K562 (cell line): ENCODE measurements around the gene TMEM139. TPM values are rescaled to one million over a fixed set of nuclear protein-coding genes. Genes with fewer than 3 reads are reported as not detected.
A peak's percentile ranks its signal among the peaks of the same experiment; 100 is the strongest.

ENCODE experiments used
- DEAF1 ChIP-seq: fragments of 450-650 bp; formaldehyde crosslinking; IDR thresholded peaks from 2 replicates; pipeline ENCODE4 v1.4.0; 2020; ENCODE audit warnings: mild to moderate bottlenecking, moderate library complexity
- E2F8 ChIP-seq: fragments of 450-650 bp; IDR thresholded peaks from 2 replicates; pipeline ENCODE4 v1.7.1; 2018; ENCODE audit warnings: mild to moderate bottlenecking, low read depth; ENCODE audit not compliant: partially characterized antibody
- HDGF ChIP-seq: fragments of 450-650 bp; IDR thresholded peaks from 2 replicates; pipeline ENCODE4 v1.6.1; 2016
- PML ChIP-seq: IDR thresholded peaks from 2 replicates; pipeline ENCODE4 v1.6.1; 2012; ENCODE audit warnings: low read length, inconsistent platforms
- RAD21 ChIP-seq, 2 experiments: fragments of 250-450 bp in 1 of 2; fragments of 450-650 bp in 1 of 2; sonication (Bioruptor Pico) in 1 of 2; formaldehyde crosslinking in 1 of 2; IDR thresholded peaks in 1 of 2; conservative IDR thresholded peaks in 1 of 2; 2 replicates each; pipeline versions ENCODE4 v1.4.0 to v1.8.0; 2020 to 2022; ENCODE audit warnings: mild to moderate bottlenecking in 2 of 2, moderate library complexity in 1 of 2
- REST ChIP-seq, 2 experiments: fragments of 450-650 bp; formaldehyde crosslinking in 1 of 2; IDR thresholded peaks; 2 replicates each; pipeline versions ENCODE4 v1.4.0 to v1.6.1; 2014 to 2020; ENCODE audit warnings: mild to moderate bottlenecking in 2 of 2, borderline replicate concordance in 1 of 2, low read depth in 1 of 2
- SMC3 ChIP-seq: conservative IDR thresholded peaks from 2 replicates; pipeline ENCODE4 v1.6.1; 2011; ENCODE audit warnings: low read depth, low read length, improper control_type of control experiment; ENCODE audit not compliant: insufficient read depth
- SOX6 ChIP-seq: fragments of 450-650 bp; IDR thresholded peaks from 2 replicates; pipeline ENCODE4 v1.6.1; 2014; ENCODE audit warnings: mild to moderate bottlenecking
- STAT5A ChIP-seq: IDR thresholded peaks from 2 replicates; pipeline ENCODE4 v1.6.1; 2012; ENCODE audit warnings: low read length, inconsistent platforms, borderline replicate concordance
- TBP ChIP-seq: optimal IDR thresholded peaks from 2 replicates; pipeline ENCODE3; 2011; ENCODE audit warnings: low read depth, low read length, improper control_type of control experiment
- TEAD1 ChIP-seq, 2 experiments: fragments of 450-650 bp in 1 of 2; sonication (generic) in 1 of 2; formaldehyde crosslinking; IDR thresholded peaks; 2 replicates each; pipeline versions ENCODE4 v1.4.0 to v1.8.0; 2020 to 2022; ENCODE audit warnings: mild to moderate bottlenecking in 2 of 2, missing genetic modification reagents in 1 of 2
- TEAD4 ChIP-seq, 2 experiments: sonication (generic) in 1 of 2; formaldehyde crosslinking in 1 of 2; IDR thresholded peaks; 2 replicates each; pipeline versions ENCODE4 v1.6.1 to v1.8.0; 2012 to 2022; ENCODE audit warnings: borderline replicate concordance in 1 of 2, inconsistent platforms in 1 of 2, low read length in 1 of 2, mild to moderate bottlenecking in 1 of 2, missing genetic modification reagents in 1 of 2
- ZNF184 ChIP-seq: sonication (generic); formaldehyde crosslinking; IDR thresholded peaks from 2 replicates; pipeline ENCODE4 v1.5.0; 2020; ENCODE audit warnings: missing genetic modification reagents
- polyA plus RNA-seq, 8 experiments: library from polyadenylated mRNA; depleted of rRNA in 4 of 8; stranded (reverse) in 5 of 8; unstranded in 3 of 8; fragments of >200 nt; fragmentation: Nextera tagmentation in 2 of 8; fragmentation: Illumina TruSeq in 1 of 8; extraction: Ambion mirVana in 2 of 8; extraction: Trizol in 1 of 8; gene quantifications; 2 replicates each; pipeline versions ENCODE4 v1.2.1 to v1.2.3, GENCODE V29; 2011 to 2014; ENCODE audit warnings: inconsistent platforms in 1 of 8, missing spikeins in 1 of 8
- total RNA-seq, 7 experiments: library from RNA; depleted of rRNA in 6 of 7; stranded (reverse); fragments of >200 nt in 6 of 7; fragmentation: Illumina TruSeq in 2 of 7; extraction: Trizol in 2 of 7; gene quantifications; 2 replicates each; pipeline versions ENCODE4 v1.2.1 to v1.2.3, GENCODE V29; 2011 to 2021; ENCODE audit warnings: low replicate concordance in 1 of 7

TMEM139 gene
- total and polyA plus RNA-seq, 9 of the 15 experiments (the other 6 are each of a cell fraction or from before 2014, with no cell fraction given), result 0.27 to 1.8 (median 0.79) TPM

GRCh38 chr7:143240291-143241168 is 44.2 kb upstream of the TMEM139 start (continued):
- TF ChIP-seq REST (IDR thresholded peaks at IDR 0.05; ENCODE audit: borderline replicate concordance) (peak; percentile 94), REST (CRISPR knock-in tag; IDR thresholded peaks at IDR 0.05; ENCODE audit: low read depth) (no peak), TEAD1 (CRISPR knock-in tag; IDR thresholded peaks at IDR 0.05) (0 out of 4 replicates have a peak, but pooled peaks of 1 of the 2 experiments have one; percentile 31), HDGF (no peak), SMC3 (peak; percentile 93), ZNF184 (no peak), TBP (no peak), PML (no peak), SOX6 (no peak), DEAF1 (CRISPR knock-in tag) (peak; percentile 96), RAD21 (CRISPR knock-in tag; conservative IDR thresholded peaks at IDR 0.05 in 1 of 2, IDR thresholded peaks at IDR 0.05 in 1 of 2) (peak; percentile 98 to 99), TEAD4 (IDR thresholded peaks at IDR 0.05; ENCODE audit: low read length) (peak; percentile 57; the same call in 1 of the 2 replicates), TEAD4 (CRISPR knock-in tag; IDR thresholded peaks at IDR 0.05; ENCODE audit: borderline replicate concordance) (no peak), E2F8 (peak; percentile 47), STAT5A (0 out of 2 replicates have a peak, but pooled peaks have one; percentile 6)
